GM23338 (cell line): ENCODE data around the gene PPP1R36.

ENCODE experiments used
- EZH2 ChIP-seq: fragments of 200-600 bp; sonication (generic); IDR thresholded peaks from one replicate; pipeline ENCODE4 v1.8.0; 2017; ENCODE audit warnings: antibody characterized with exemption, mild to moderate bottlenecking, low read depth; ENCODE audit not compliant: unreplicated experiment
- EZH2phosphoT487 ChIP-seq: fragments of 200-600 bp; sonication (generic); IDR thresholded peaks from one replicate; pipeline ENCODE4 v1.8.1; 2018; ENCODE audit warnings: antibody characterized with exemption; ENCODE audit not compliant: unreplicated experiment
- POLR2AphosphoS5 ChIP-seq: IDR thresholded peaks from 2 replicates; pipeline ENCODE4 v1.6.1; 2016; ENCODE audit warnings: antibody characterized with exemption, low read depth
- TF ChIP-seq, protein P1 (sequence below), 2 experiments: fragments of 200-600 bp in 1 of 2; sonication (generic) in 1 of 2; conservative IDR thresholded peaks; 2 replicates each; pipeline versions ENCODE4 v1.5.1 to v1.6.1; 2016 to 2017; ENCODE audit warnings: antibody characterized with exemption in 2 of 2, low read depth in 2 of 2, mild to moderate bottlenecking in 2 of 2, moderate library complexity in 1 of 2
- TF ChIP-seq, protein P2 (sequence below): IDR thresholded peaks from one replicate; pipeline ENCODE4 v1.6.1; 2018; ENCODE audit warnings: antibody characterized with exemption; ENCODE audit not compliant: unreplicated experiment

DNA sequence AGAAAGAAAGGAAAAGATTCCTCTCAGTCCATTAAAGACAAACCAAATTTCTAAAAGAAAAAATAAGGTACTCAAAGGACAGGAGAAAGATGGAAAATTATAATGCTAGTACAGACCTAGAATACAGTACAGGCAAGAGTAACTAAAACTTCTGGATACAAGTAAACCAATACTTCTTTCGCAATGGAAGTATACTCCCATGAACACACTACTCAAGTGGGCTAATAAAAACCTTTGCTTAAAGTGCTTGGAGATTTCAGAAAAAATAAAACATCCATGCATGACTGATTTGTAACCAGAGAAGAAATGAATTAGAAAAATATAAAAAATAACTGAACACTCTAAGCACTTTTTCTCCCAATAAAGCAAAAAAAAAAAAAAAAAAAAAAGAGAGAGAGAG, 49.7 kb upstream of the PPP1R36 start:
- TF ChIP-seq, protein P1, sequence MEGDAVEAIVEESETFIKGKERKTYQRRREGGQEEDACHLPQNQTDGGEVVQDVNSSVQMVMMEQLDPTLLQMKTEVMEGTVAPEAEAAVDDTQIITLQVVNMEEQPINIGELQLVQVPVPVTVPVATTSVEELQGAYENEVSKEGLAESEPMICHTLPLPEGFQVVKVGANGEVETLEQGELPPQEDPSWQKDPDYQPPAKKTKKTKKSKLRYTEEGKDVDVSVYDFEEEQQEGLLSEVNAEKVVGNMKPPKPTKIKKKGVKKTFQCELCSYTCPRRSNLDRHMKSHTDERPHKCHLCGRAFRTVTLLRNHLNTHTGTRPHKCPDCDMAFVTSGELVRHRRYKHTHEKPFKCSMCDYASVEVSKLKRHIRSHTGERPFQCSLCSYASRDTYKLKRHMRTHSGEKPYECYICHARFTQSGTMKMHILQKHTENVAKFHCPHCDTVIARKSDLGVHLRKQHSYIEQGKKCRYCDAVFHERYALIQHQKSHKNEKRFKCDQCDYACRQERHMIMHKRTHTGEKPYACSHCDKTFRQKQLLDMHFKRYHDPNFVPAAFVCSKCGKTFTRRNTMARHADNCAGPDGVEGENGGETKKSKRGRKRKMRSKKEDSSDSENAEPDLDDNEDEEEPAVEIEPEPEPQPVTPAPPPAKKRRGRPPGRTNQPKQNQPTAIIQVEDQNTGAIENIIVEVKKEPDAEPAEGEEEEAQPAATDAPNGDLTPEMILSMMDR (conservative IDR thresholded peaks at IDR 0.05; ENCODE audit: low read depth in 2 of 2): no peak
- no peak for TF ChIP-seq EZH2
- no peak for TF ChIP-seq POLR2AphosphoS5
- TF ChIP-seq, protein P2, sequence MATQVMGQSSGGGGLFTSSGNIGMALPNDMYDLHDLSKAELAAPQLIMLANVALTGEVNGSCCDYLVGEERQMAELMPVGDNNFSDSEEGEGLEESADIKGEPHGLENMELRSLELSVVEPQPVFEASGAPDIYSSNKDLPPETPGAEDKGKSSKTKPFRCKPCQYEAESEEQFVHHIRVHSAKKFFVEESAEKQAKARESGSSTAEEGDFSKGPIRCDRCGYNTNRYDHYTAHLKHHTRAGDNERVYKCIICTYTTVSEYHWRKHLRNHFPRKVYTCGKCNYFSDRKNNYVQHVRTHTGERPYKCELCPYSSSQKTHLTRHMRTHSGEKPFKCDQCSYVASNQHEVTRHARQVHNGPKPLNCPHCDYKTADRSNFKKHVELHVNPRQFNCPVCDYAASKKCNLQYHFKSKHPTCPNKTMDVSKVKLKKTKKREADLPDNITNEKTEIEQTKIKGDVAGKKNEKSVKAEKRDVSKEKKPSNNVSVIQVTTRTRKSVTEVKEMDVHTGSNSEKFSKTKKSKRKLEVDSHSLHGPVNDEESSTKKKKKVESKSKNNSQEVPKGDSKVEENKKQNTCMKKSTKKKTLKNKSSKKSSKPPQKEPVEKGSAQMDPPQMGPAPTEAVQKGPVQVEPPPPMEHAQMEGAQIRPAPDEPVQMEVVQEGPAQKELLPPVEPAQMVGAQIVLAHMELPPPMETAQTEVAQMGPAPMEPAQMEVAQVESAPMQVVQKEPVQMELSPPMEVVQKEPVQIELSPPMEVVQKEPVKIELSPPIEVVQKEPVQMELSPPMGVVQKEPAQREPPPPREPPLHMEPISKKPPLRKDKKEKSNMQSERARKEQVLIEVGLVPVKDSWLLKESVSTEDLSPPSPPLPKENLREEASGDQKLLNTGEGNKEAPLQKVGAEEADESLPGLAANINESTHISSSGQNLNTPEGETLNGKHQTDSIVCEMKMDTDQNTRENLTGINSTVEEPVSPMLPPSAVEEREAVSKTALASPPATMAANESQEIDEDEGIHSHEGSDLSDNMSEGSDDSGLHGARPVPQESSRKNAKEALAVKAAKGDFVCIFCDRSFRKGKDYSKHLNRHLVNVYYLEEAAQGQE: no peak
- TF ChIP-seq EZH2phosphoT487: no peak
